GM20000 (cell line): Measurements from ENCODE around the gene PTPN3.
A peak's percentile ranks its signal among the peaks of the same experiment; 100 is the strongest.

ENCODE experiments used
- DNase-seq: peaks from one replicate; pipeline ENCODE4 v3.0.0; 2012; ENCODE audit warnings: low spot score
- TF ChIP-seq, protein P1 (sequence below): IDR thresholded peaks from 2 replicates; pipeline ENCODE4 v1.5.1; 2012; ENCODE audit warnings: mild to moderate bottlenecking, control low read depth; ENCODE audit errors: extremely low read depth, missing control alignments

Gene PTPN3

DNA sequence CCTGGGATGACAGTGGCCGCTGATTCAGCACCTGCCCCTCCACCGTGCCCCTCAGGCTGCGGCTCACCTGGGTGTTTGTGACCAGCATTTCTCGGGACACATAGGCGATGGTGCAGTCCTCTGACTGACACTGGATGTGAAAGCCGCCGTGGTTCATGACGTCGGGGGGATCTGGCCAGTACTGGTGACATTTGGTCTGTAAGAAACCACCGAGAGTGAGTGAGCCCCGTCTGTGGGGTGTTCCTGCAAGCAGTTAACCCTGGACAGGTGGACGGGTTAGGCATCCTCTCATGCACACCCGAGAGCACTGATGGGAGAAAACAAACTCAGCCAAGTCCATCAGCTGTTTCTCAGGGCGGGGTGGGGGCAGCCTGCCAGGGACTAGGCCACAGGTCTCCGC lies 114.8 kb downstream of the PTPN3 start:
- peak; percentile 17 for DNase-seq
- TF ChIP-seq, protein P1, sequence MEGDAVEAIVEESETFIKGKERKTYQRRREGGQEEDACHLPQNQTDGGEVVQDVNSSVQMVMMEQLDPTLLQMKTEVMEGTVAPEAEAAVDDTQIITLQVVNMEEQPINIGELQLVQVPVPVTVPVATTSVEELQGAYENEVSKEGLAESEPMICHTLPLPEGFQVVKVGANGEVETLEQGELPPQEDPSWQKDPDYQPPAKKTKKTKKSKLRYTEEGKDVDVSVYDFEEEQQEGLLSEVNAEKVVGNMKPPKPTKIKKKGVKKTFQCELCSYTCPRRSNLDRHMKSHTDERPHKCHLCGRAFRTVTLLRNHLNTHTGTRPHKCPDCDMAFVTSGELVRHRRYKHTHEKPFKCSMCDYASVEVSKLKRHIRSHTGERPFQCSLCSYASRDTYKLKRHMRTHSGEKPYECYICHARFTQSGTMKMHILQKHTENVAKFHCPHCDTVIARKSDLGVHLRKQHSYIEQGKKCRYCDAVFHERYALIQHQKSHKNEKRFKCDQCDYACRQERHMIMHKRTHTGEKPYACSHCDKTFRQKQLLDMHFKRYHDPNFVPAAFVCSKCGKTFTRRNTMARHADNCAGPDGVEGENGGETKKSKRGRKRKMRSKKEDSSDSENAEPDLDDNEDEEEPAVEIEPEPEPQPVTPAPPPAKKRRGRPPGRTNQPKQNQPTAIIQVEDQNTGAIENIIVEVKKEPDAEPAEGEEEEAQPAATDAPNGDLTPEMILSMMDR, result no peak

DNA sequence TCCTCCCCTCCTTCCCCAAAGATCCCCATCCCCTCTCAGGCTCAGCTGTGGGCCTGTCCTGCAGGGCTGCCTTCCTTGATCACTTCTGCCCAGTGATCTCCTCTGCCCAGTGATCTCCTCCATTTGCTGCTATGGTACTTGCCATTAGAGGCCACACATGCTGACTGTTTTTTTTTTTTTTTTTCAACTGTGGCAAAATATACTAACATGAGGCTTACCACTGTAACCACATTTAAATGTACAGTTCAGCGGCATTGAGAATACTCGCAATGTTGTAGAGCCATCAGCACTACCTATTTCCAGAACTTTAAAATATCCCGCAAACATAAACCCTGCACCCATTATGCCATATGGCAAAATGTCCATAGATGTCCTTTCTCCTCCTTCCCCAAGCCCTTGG lies 115.5 kb downstream of the PTPN3 start:
- TF ChIP-seq, protein P1, result no peak
- DNase-seq, result no peak

DNA sequence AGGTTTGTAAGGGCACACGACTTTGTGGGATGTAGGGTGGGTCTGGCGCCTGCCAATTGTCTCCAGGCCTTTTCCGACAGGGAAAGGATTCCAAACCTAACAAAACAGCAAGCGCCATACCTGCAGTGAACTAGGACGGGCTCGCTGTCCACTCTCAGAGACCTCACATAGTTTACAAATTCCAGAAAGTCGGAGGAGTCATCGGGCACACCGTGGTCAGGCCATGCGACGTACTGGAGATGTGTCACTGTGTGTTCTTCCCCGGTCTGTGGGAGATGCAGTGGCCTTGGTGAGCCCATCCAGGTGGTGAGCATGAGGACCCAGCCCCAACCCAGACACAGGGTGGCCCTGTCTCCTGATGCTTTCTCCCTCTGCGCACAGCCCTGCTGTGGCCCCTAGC lies 115.9 kb downstream of the PTPN3 start:
- TF ChIP-seq, protein P1, result no peak
- no peak for DNase-seq

DNA sequence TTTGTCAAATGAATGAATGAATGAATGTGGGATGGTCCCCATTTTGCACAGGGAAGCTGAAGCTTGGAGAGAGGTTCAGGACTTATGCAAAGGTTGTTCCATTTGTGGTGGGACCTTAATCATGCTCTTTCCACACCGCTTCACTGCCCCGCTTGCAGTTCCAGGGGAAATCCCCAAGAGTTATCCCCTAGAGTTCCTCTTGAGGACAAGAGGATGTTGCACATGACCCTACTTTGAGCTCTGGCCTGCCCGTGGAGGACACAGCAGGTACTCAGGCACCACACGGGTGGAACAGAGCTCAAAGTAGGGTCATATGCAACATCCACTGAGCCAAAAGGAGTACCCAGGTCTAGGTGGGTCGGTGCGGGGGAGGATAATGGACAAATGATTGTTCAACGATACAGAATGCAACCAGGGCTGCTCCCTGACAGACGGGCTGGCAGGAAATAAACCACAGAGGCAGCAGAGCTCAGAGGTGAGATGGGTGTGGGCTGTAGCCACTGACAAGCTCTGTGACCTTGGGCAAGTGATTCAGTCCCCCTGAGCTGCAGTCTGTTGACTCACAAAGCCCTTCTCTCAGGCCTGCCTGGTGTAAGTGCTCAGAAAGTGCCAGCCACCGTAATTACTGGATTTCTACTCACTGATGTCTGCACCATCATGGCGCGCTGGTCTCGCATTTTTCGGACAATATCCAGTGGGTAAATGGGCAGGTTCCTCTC lies 116.9 kb downstream of the PTPN3 start:
- DNase-seq, result peak; percentile 44
- TF ChIP-seq, protein P1, result no peak

DNA sequence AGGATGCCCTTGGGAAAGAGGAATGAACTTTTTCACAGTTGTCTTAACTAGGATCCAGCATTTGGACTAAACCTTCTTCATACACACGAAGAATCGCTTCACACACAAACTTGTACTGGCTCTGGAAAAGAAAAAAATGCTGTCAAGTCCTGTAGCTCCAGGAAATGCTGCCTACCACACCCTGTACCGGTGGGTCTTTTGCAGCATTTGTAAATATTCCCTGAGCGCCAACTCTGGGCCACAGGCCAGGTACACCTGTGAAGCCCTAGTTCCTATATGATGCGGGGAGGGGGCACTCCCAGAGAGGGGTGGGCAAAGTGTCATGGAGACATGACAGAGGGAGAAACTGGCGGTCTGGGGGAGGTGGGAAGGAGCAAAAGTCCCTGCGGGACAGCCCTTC lies 118.6 kb downstream of the PTPN3 start:
- TF ChIP-seq, protein P1, result no peak
- no peak for DNase-seq

DNA sequence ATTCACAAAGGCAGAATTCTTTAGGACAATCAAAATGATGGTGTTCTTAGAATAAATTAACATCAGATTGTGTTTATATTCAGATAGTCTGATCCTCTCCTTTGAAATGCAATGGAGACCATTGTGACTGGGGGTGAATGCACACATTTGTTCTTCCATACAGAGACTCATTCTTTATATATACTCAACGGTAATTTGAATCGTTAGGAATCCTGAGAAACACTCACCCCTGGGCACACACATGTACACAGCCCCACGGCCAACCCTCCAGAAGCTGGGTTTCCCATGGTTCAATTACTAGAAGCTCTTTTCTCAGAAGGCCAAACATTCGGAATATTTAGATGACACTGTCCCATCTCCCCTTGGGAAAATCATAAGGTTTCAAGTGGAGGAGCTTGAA lies 119.8 kb downstream of the PTPN3 start:
- no peak for DNase-seq
- TF ChIP-seq, protein P1, result no peak

DNA sequence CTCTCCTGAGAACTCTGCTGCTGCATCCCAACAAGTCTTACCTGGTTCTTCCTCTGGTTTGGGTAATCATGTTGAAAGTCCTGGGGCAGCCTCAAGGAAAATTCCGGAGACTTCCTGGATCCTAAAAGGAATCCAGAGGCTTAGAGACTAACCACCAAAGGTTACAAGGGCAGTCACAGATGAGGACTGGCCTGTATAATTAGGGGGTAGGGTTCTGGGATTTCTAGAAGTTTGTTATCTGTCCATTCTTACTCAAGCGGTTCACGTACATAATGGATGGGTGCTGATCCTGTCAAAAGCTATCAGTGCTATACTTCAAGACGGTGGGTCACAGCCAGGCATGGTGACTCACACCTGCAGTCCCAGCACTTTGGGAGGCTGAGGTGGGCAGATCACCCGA lies 125.9 kb downstream of the PTPN3 start:
- DNase-seq, result no peak

More for the DNA sequence above, 125.9 kb downstream of the PTPN3 start:
- TF ChIP-seq, protein P1, result no peak
